Hepatic stellate cell (primary cell): ENCODE data around the gene NMB.

Experiments
- DNase-seq: peaks from one replicate; pipeline ENCODE4 v3.0.0; 2011; ENCODE audit warnings: low spot score

NMB gene

DNA sequence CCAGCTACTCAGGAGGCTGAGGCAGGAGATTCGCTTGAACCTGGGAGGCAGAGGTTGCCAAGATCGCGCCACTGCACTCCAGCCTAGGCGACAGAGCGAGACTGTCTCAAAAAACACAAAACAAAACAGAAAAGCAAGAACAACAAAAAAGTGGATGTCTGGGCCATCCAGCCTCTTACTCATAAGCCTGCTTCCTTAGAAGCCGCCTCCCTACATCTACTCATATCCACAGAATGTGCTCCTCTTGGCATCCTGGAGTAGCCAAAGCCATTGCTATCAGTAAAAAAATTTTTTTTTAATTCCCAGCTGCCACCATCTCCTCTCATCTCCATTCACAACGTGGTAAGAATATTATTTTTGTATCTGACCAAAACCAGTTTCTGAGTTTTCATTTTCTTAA is 46.4 kb downstream of the NMB start:
- no peak for DNase-seq

DNA sequence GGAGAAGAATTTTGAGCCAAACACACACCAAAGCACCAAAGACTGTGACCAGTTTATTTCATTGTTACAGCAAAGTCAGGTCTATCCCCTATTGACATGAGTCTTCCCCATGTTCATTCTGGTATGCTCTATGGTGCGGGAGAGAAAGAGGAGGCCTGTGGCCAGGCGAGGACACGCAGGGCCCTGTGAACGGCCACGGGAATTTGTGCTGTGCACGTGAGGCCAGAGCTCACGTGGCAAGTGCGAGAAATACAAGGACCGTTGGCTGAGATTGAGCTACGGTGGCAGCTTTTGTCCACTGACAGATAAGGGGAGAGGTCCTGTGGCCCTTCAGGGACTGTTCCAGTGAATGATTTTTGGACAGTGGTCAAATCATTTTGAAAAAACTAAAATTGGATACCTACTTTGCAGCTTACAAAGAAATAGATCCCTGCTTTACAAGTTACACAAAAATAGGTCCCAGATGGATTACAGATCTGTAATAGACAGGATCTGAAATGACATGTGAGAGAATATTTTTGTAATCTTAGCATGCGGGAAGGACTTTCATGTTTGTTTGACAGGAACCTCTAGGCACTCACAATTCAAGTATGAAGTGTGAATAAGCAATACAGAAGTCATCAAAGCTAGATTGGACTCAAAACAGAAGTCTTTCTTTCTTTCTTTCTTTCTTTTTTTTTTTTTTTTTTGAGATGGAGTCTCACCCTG is 48.0 kb downstream of the NMB start:
- DNase-seq = no peak

DNA sequence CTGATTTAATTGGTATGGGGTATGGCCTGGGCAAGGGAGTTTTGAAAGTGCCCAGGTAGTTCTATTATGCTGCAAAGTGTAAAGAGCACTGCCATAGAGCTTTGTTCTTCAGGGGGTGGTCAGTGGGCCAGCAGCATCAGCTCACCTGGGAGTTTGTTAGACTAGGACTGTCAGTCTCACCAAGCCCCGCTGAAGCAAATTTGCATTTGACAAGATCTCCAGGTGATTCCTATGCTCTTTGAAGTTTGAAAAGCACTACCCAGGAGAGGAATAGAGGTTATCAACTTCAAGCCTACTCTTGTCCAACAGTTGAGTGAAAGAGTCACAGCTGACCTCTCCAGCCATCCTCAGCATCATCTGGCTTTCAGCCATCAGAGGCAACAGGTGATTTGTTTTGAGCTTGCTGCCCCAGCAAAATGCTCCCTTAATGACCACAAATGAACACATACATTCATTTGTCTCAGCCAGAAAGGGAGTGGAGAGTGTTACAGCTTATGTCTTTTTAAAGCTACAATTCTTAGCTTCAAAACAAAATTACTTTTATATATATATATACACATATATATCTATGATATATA is 49.2 kb downstream of the NMB start:
- no peak for DNase-seq

DNA sequence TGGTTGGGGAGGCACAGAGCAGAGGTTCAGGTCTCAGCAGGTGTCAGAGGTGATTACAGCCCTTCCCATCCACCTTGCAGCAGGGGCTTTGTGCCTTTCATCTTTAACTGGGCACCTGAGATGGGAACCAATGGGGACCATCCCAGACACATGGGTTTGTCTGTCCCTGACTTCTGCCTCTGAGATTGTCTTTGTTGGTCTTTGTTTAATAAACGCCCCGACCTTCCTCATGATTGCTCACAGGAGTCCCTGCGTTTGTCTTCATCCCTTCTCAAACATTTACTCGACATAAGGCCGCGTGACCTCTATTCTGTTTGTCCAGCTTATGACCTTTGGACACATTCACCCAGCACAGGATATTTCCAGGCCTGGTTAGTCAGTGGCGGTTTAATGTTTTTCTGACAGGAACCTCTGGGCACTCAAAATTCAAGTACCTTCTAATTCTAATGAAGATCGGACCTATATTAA is 51.3 kb downstream of the NMB start:
- DNase-seq = no peak

DNA sequence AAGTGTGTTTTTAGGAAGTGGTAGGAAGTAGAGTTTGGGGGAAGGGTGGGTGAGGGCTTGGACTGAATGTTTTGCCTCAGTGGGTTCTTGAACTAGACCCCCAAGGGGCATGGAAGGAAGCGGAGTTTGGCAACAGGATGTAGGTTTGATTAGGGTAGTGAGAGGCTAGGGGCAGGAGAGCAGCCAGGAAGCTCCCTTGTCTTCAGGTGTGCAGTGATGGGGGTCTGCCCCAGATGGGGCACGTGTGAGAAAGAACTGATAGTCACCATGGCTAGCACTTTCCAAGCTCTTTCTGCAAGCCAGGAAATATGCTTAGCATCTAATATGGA is 52.5 kb downstream of the NMB start:
- DNase-seq = no peak
